ENCODE measurements around the gene ZNF792. TPM values are rescaled to one million over a fixed set of nuclear protein-coding genes. Genes with fewer than 3 reads are reported as not detected.
"Not testable (repeated sequence)": the region's sequence is repeated elsewhere in the genome, so short reads cannot be mapped to it uniquely, and the experiment has no call there.

ZNF792 gene
- total RNA-seq, 2 donors from 2014 or later = 7.7 to 8.2 TPM

DNA sequence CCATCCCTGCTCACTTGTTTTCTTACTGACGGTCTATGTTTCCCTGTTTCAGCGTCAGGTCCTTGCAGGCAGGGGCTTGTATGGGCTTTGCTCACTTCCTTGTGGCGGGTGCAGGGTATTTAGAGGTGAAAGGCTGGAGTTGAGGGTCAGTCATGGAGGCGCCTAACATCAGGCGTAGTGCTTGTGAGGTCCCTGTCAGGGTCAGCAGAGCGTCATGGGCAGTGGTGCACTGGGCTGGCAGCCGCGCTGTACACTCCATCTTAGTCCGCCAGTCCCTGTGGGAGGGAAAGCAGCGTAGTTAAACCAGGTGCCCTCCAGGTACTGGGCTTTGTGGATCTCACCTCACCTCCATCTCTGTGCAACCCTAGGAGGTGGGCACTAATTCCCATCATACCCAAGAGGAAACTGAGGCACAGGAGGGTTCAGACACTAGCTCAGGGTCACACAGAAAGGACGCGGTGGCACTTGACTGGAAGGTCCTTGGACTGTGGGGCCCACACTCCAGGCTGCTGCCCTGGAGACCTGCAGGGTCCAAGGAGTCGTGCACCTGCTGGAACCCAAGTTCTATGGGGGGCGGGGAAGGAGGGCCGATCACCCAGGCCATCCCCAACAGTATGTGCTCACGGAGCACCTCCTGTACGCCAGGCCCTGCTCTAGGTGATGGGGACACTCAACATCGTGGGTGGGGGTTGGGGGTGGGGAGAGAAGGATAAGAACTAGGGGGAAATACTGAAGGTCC, 40.7 kb upstream of the ZNF792 start:
- Mint-ChIP-seq H3K27me3 (no peaks in the 10 kb centered on the region), H3K4me1 (ENCODE audit: low read depth in 2 of 2) (peaks cover 35 to 41% of the 10 kb centered on the region in 2 donors), H3K27ac (no peak overlapping the region), H3K4me3 (no peak overlapping the region), H3K36me3 (peaks cover 6% of the 10 kb centered on the region), H3K9me3 (no peaks in the 10 kb centered on the region)
- DNase-seq (ENCODE audit: low spot score) (no peak), ATAC-seq (no peak)

DNA sequence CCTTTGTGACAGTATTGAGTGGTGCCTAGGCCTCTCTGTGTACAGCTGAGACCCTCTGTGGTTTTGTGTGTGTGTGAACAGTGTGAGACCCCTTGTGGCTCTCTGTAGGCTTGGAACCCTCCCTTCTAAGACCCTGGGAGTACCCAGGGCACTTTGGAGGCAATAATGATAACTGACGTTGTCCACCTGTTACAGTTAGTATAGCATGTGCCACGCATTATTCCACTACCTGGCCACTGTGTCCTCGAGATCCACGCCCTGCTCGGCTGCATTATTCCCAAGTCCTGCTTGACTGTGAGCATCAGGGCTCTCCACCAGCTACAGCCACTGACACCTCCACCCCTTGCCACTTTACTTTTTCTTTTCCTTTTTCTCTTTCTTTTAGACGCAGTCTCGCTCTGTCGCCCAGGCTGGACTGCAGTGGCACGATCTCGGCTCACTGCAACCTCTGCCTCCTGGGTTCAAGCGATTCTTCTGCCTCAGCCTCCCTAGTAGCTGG, 38.1 kb upstream of the ZNF792 start:
- H3K27me3 Mint-ChIP-seq = no peaks in the 10 kb centered on the region
- peak overlapping the region; percentile 84 to 91 for H3K27ac Mint-ChIP-seq
- peaks cover 48 to 54% of the 10 kb centered on the region in 2 donors for H3K4me1 Mint-ChIP-seq (ENCODE audit: low read depth in 2 of 2)
- DNase-seq (ENCODE audit: low spot score) (no peak), ATAC-seq (no peak)
- H3K9me3 Mint-ChIP-seq = no peaks in the 10 kb centered on the region
- peaks cover 6% of the 10 kb centered on the region for H3K36me3 Mint-ChIP-seq
- H3K4me3 Mint-ChIP-seq = peak overlapping the region; percentile 96

- DNase-seq (ENCODE audit: low spot score) (no peak), ATAC-seq (peak; percentile 1 to 32)
- Mint-ChIP-seq H3K4me3 (peak overlapping the region; percentile 96), H3K36me3 (peaks cover 6% of the 10 kb centered on the region), H3K27me3 (no peaks in the 10 kb centered on the region), H3K4me1 (ENCODE audit: low read depth in 2 of 2) (peaks cover 45 to 56% of the 10 kb centered on the region in 2 donors), H3K27ac (peak overlapping the region; percentile 84 to 91), H3K9me3 (no peaks in the 10 kb centered on the region)
Measured at GRCh38 chr19:35000647-35001501, 36.8 kb upstream of the ZNF792 start.

GRCh38 chr19:35000338-35000646, 36.3 kb upstream of the ZNF792 start:
- Mint-ChIP-seq H3K27me3 (no peaks in the 10 kb centered on the region), H3K27ac (peak overlapping the region; percentile 76 to 77), H3K9me3 (no peaks in the 10 kb centered on the region), H3K4me1 (ENCODE audit: low read depth in 2 of 2) (peaks cover 45 to 56% of the 10 kb centered on the region in 2 donors), H3K36me3 (peaks cover 6% of the 10 kb centered on the region), H3K4me3 (peak overlapping the region; percentile 89)
- no peak for DNase-seq (ENCODE audit: low spot score)
- no peak for ATAC-seq

- Mint-ChIP-seq H3K4me1 (ENCODE audit: low read depth in 2 of 2) (peaks cover 45 to 54% of the 10 kb centered on the region in 2 donors), H3K9me3 (no peaks in the 10 kb centered on the region), H3K4me3 (peak within 1 kb of the TSS; percentile 96), H3K27me3 (no peaks in the 10 kb centered on the region), H3K27ac (peak within 1 kb of the TSS; percentile 84 to 91), H3K36me3 (peaks cover 6% of the 10 kb centered on the region)
- DNase-seq (ENCODE audit: low spot score) (peak; percentile 84), ATAC-seq (peak; percentile 86 to 89)
Measured at GRCh38 chr19:34999498-35000337, 35.7 kb upstream of the ZNF792 start, which contains the start of gene GRAMD1A. TSS of gene GRAMD1A (plus strand) at chr19:35000323. CDS start at chr19:35000479, 156 bp downstream.

GRCh38 chr19:34998777-34999497, 34.9 kb upstream of the ZNF792 start:
- peaks cover 45 to 55% of the 10 kb centered on the region in 2 donors for H3K4me1 Mint-ChIP-seq (ENCODE audit: low read depth in 2 of 2)
- DNase-seq (ENCODE audit: low spot score) (no peak), ATAC-seq (no peak)
- peak overlapping the region; percentile 78 for H3K4me3 Mint-ChIP-seq
- H3K27ac Mint-ChIP-seq = peak overlapping the region; percentile 76 to 77
- no peaks in the 10 kb centered on the region for H3K27me3 Mint-ChIP-seq
- no peaks in the 10 kb centered on the region for H3K9me3 Mint-ChIP-seq
- H3K36me3 Mint-ChIP-seq = peaks cover 6% of the 10 kb centered on the region

GRCh38 chr19:34998224-34998623, 34.2 kb upstream of the ZNF792 start:
- not testable (repeated sequence) for ATAC-seq; H3K27ac Mint-ChIP-seq; H3K4me3 Mint-ChIP-seq; DNase-seq (ENCODE audit: low spot score); H3K36me3 Mint-ChIP-seq; H3K9me3 Mint-ChIP-seq; H3K27me3 Mint-ChIP-seq
- H3K4me1 Mint-ChIP-seq (ENCODE audit: low read depth in 2 of 2) = peaks cover 40 to 53% of the 10 kb centered on the region in 2 donors

DNA sequence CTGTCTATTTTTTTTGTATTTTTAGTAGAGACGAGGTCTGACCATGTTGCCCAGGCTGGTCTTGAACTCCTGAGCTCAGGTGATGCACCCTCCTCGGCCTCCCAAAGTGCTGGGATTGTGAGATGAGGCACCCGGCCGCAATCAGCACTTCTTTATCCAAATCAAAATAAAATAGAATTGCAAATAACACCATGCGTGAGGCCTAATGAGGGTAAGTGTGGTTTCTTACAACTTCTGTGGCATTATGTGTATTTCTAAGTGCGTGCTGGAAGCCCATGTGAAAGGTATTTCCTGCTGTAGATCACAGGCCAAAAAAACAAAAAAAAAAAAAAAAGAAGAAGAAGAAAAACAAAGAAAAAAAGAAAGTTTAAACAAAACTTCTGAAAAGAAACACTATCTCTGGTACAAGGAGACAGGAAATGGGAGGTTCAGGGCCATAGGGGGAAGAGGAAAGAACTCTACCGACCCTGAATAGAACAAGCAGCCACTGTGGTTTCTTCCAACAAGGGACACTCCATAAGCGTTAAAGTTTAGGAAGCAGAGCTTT, 33.1 kb upstream of the ZNF792 start:
- Mint-ChIP-seq H3K36me3 (peaks cover 6% of the 10 kb centered on the region), H3K27me3 (no peaks in the 10 kb centered on the region), H3K27ac (peak overlapping the region; percentile 70 to 72), H3K4me3 (peak overlapping the region; percentile 56), H3K9me3 (no peaks in the 10 kb centered on the region), H3K4me1 (ENCODE audit: low read depth in 2 of 2) (peaks cover 32 to 45% of the 10 kb centered on the region in 2 donors)
- ATAC-seq (no peak), DNase-seq (ENCODE audit: low spot score) (no peak)

GRCh38 chr19:34995551-34995950, 31.5 kb upstream of the ZNF792 start:
- no peaks in the 10 kb centered on the region for H3K36me3 Mint-ChIP-seq
- H3K27ac Mint-ChIP-seq = no peak overlapping the region

GRCh38 chr19:34994643-34995541, 30.9 kb upstream of the ZNF792 start:
- no peaks in the 10 kb centered on the region for H3K36me3 Mint-ChIP-seq
- H3K27ac Mint-ChIP-seq = peak overlapping the region in 1 of 2 donors; percentile 15
- ATAC-seq (no peak), DNase-seq (ENCODE audit: low spot score) (no peak)
- H3K4me1 Mint-ChIP-seq (ENCODE audit: low read depth in 2 of 2) = peaks cover 23 to 39% of the 10 kb centered on the region in 2 donors
- H3K9me3 Mint-ChIP-seq = no peaks in the 10 kb centered on the region
- no peak overlapping the region for H3K4me3 Mint-ChIP-seq
- no peaks in the 10 kb centered on the region for H3K27me3 Mint-ChIP-seq

More at GRCh38 chr19:34995551-34995950, 31.5 kb upstream of the ZNF792 start:
- Mint-ChIP-seq H3K27me3 (no peaks in the 10 kb centered on the region), H3K4me1 (ENCODE audit: low read depth in 2 of 2) (peaks cover 23 to 40% of the 10 kb centered on the region in 2 donors), H3K9me3 (no peaks in the 10 kb centered on the region), H3K4me3 (no peak overlapping the region)
- ATAC-seq = no peak
- no peak for DNase-seq (ENCODE audit: low spot score)

DNA sequence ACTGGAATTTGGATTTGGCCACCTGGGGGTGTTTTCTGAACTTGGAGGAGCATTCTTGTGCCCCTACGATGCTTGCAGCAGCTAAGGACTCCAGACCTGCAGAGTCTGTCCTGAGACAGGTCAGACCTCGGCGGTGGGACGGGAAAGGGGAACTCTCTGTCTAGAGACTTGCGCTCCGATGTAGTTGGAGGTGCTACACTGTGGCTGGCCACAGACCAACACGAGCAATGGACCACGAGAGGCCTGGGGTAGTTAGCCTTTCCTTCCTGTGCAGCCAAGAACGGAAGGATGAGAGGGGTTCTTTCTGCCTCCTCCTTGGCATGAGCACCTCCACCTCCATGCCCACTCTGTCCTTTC, 30.2 kb upstream of the ZNF792 start:
- peak overlapping the region in 1 of 2 donors; percentile 15 for H3K27ac Mint-ChIP-seq
- no peaks in the 10 kb centered on the region for H3K9me3 Mint-ChIP-seq
- peaks cover 23 to 40% of the 10 kb centered on the region in 2 donors for H3K4me1 Mint-ChIP-seq (ENCODE audit: low read depth in 2 of 2)
- peak; percentile 62 to 79 for ATAC-seq
- H3K4me3 Mint-ChIP-seq = no peak overlapping the region
- no peaks in the 10 kb centered on the region for H3K27me3 Mint-ChIP-seq
- no peaks in the 10 kb centered on the region for H3K36me3 Mint-ChIP-seq
- DNase-seq (ENCODE audit: low spot score) = no peak

- Mint-ChIP-seq H3K4me3 (peak overlapping the region; percentile 63), H3K4me1 (ENCODE audit: low read depth in 2 of 2) (peaks cover 15 to 35% of the 10 kb centered on the region in 2 donors)
- not testable (repeated sequence) for DNase-seq (ENCODE audit: low spot score); ATAC-seq; H3K9me3 Mint-ChIP-seq; H3K36me3 Mint-ChIP-seq; H3K27ac Mint-ChIP-seq; H3K27me3 Mint-ChIP-seq
Measured at GRCh38 chr19:34992582-34992981, 28.6 kb upstream of the ZNF792 start.

All from natural killer cell treated with Interleukin-12 subunit alpha and Interleukin-12 subunit beta and Interleukin-15 and Interleukin-18, amount 100 ng/mL, for 72 hours (primary cell).